ENCODE measurements around the gene MYO1D.

DNA sequence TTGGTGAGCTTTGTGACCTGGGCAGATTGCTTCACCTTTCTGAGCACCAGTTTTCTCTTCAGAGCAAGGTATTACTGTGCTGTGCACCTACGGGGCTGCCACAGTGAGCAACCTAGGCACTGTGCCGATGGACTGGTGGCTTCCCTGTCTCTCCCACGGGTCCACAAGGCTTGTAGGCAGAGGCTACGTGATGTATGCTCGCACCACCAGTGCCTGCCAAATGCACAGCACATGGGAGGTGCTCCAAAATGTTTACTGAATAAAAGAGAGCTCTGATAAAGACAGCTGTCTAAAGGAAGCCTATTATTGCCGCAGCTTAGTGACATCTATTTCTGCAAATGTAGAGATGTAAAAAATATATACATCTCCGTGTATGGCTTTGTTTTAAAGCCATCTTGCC lies 251.0 kb downstream of the MYO1D start:
- TF ChIP-seq, protein P1, sequence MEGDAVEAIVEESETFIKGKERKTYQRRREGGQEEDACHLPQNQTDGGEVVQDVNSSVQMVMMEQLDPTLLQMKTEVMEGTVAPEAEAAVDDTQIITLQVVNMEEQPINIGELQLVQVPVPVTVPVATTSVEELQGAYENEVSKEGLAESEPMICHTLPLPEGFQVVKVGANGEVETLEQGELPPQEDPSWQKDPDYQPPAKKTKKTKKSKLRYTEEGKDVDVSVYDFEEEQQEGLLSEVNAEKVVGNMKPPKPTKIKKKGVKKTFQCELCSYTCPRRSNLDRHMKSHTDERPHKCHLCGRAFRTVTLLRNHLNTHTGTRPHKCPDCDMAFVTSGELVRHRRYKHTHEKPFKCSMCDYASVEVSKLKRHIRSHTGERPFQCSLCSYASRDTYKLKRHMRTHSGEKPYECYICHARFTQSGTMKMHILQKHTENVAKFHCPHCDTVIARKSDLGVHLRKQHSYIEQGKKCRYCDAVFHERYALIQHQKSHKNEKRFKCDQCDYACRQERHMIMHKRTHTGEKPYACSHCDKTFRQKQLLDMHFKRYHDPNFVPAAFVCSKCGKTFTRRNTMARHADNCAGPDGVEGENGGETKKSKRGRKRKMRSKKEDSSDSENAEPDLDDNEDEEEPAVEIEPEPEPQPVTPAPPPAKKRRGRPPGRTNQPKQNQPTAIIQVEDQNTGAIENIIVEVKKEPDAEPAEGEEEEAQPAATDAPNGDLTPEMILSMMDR (conservative IDR thresholded peaks at IDR 0.05; ENCODE audit: low read length): no peak
- TF ChIP-seq EZH2phosphoT487 (IDR thresholded peaks at IDR 0.05; ENCODE audit: borderline replicate concordance, low read depth, low read length): no peak
